ENCODE measurements around the gene C1QTNF8.

C1QTNF8 gene

GRCh38 chr16:1060416-1061340 lies 35.4 kb downstream of the C1QTNF8 start:
- TF ChIP-seq YY1 (IDR thresholded peaks at IDR 0.05; ENCODE audit: insufficient read depth, insufficient read length) (no peak), ZNF274 (IDR thresholded peaks at IDR 0.05; ENCODE audit: low read depth, low read length) (no peak), SUZ12 (IDR thresholded peaks at IDR 0.05; ENCODE audit: extremely low read depth, insufficient read depth, insufficient read length) (no peak)
- peaks cover 2% of the 10 kb centered on the region for H3K4me1 ChIP-seq (ENCODE audit: insufficient read depth, insufficient read length)
- H3K9ac ChIP-seq (ENCODE audit: insufficient read length, low read depth), result no peak overlapping the region
- no peak for DNase-seq (ENCODE audit: low read depth, low spot score)
- no peaks in the 10 kb centered on the region for H3K27me3 ChIP-seq (ENCODE audit: insufficient read depth, insufficient read length)
- H3K36me3 ChIP-seq (ENCODE audit: insufficient read depth, insufficient read length, low read length), result no peaks in the 10 kb centered on the region
- H3K9me3 ChIP-seq (ENCODE audit: insufficient read depth, low read length), result peaks cover 9% of the 10 kb centered on the region
- H3K4me3 ChIP-seq (ENCODE audit: insufficient read length, low read depth), result no peak overlapping the region

GRCh38 chr16:1059310-1059709 lies 36.7 kb downstream of the C1QTNF8 start:
- TF ChIP-seq ZNF274 (IDR thresholded peaks at IDR 0.05; ENCODE audit: low read depth, low read length) (no peak), SUZ12 (IDR thresholded peaks at IDR 0.05; ENCODE audit: extremely low read depth, insufficient read depth, insufficient read length) (no peak), YY1 (IDR thresholded peaks at IDR 0.05; ENCODE audit: insufficient read depth, insufficient read length) (no peak)
- Histone ChIP-seq H3K27me3 (ENCODE audit: insufficient read depth, insufficient read length) (no peaks in the 10 kb centered on the region), H3K9me3 (ENCODE audit: insufficient read depth, low read length) (peaks cover 9% of the 10 kb centered on the region), H3K36me3 (ENCODE audit: insufficient read depth, insufficient read length, low read length) (no peaks in the 10 kb centered on the region), H3K4me1 (ENCODE audit: insufficient read depth, insufficient read length) (peaks cover 4% of the 10 kb centered on the region), H3K4me3 (ENCODE audit: insufficient read length, low read depth) (no peak overlapping the region), H3K9ac (ENCODE audit: insufficient read length, low read depth) (no peak overlapping the region)
- DNase-seq (ENCODE audit: low read depth, low spot score), result no peak

- TF ChIP-seq SUZ12 (IDR thresholded peaks at IDR 0.05; ENCODE audit: extremely low read depth, insufficient read depth, insufficient read length) (no peak), ZNF274 (IDR thresholded peaks at IDR 0.05; ENCODE audit: low read depth, low read length) (no peak), YY1 (IDR thresholded peaks at IDR 0.05; ENCODE audit: insufficient read depth, insufficient read length) (no peak)
- no peaks in the 10 kb centered on the region for H3K36me3 ChIP-seq (ENCODE audit: insufficient read depth, insufficient read length, low read length)
- no peak overlapping the region for H3K9ac ChIP-seq (ENCODE audit: insufficient read length, low read depth)
- DNase-seq (ENCODE audit: low read depth, low spot score), result no peak
- H3K27me3 ChIP-seq (ENCODE audit: insufficient read depth, insufficient read length), result no peaks in the 10 kb centered on the region
- H3K4me1 ChIP-seq (ENCODE audit: insufficient read depth, insufficient read length), result peaks cover 4% of the 10 kb centered on the region
- peaks cover 9% of the 10 kb centered on the region for H3K9me3 ChIP-seq (ENCODE audit: insufficient read depth, low read length)
- H3K4me3 ChIP-seq (ENCODE audit: insufficient read length, low read depth), result no peak overlapping the region
These were observed 37.8 kb downstream of the C1QTNF8 start for GRCh38 chr16:1058216-1058615.

- H3K4me3 ChIP-seq (ENCODE audit: insufficient read length, low read depth), result no peak overlapping the region
- H3K27me3 ChIP-seq (ENCODE audit: insufficient read depth, insufficient read length), result no peaks in the 10 kb centered on the region
- H3K9ac ChIP-seq (ENCODE audit: insufficient read length, low read depth), result no peak overlapping the region
- peaks cover 4% of the 10 kb centered on the region for H3K4me1 ChIP-seq (ENCODE audit: insufficient read depth, insufficient read length)
- no peaks in the 10 kb centered on the region for H3K36me3 ChIP-seq (ENCODE audit: insufficient read depth, insufficient read length, low read length)
- TF ChIP-seq ZNF274 (IDR thresholded peaks at IDR 0.05; ENCODE audit: low read depth, low read length) (no peak), SUZ12 (IDR thresholded peaks at IDR 0.05; ENCODE audit: extremely low read depth, insufficient read depth, insufficient read length) (no peak), YY1 (IDR thresholded peaks at IDR 0.05; ENCODE audit: insufficient read depth, insufficient read length) (no peak)
- peaks cover 9% of the 10 kb centered on the region for H3K9me3 ChIP-seq (ENCODE audit: insufficient read depth, low read length)
- no peak for DNase-seq (ENCODE audit: low read depth, low spot score)
These were observed 38.7 kb downstream of the C1QTNF8 start for GRCh38 chr16:1057252-1057932.

- Histone ChIP-seq H3K9ac (ENCODE audit: insufficient read length, low read depth) (no peak overlapping the region), H3K4me3 (ENCODE audit: insufficient read length, low read depth) (no peak overlapping the region), H3K4me1 (ENCODE audit: insufficient read depth, insufficient read length) (peaks cover 4% of the 10 kb centered on the region), H3K36me3 (ENCODE audit: insufficient read depth, insufficient read length, low read length) (no peaks in the 10 kb centered on the region), H3K27me3 (ENCODE audit: insufficient read depth, insufficient read length) (no peaks in the 10 kb centered on the region), H3K9me3 (ENCODE audit: insufficient read depth, low read length) (peaks cover 9% of the 10 kb centered on the region)
- no peak for TF ChIP-seq SUZ12 (IDR thresholded peaks at IDR 0.05; ENCODE audit: extremely low read depth, insufficient read depth, insufficient read length)
- TF ChIP-seq YY1 (IDR thresholded peaks at IDR 0.05; ENCODE audit: insufficient read depth, insufficient read length), result no peak
- TF ChIP-seq ZNF274 (IDR thresholded peaks at IDR 0.05; ENCODE audit: low read depth, low read length), result no peak
- DNase-seq (ENCODE audit: low read depth, low spot score), result no peak
These were observed 39.8 kb downstream of the C1QTNF8 start for GRCh38 chr16:1056196-1056595.

GRCh38 chr16:1055557-1055924 lies 40.5 kb downstream of the C1QTNF8 start:
- H3K4me3 ChIP-seq (ENCODE audit: insufficient read length, low read depth), result no peak overlapping the region
- no peak for TF ChIP-seq SUZ12 (IDR thresholded peaks at IDR 0.05; ENCODE audit: extremely low read depth, insufficient read depth, insufficient read length)
- TF ChIP-seq ZNF274 (IDR thresholded peaks at IDR 0.05; ENCODE audit: low read depth, low read length), result no peak
- no peak for TF ChIP-seq YY1 (IDR thresholded peaks at IDR 0.05; ENCODE audit: insufficient read depth, insufficient read length)
- peaks cover 2% of the 10 kb centered on the region for H3K4me1 ChIP-seq (ENCODE audit: insufficient read depth, insufficient read length)

More at GRCh38 chr16:1055557-1055924, 40.5 kb downstream of the C1QTNF8 start:
- H3K27me3 ChIP-seq (ENCODE audit: insufficient read depth, insufficient read length), result no peaks in the 10 kb centered on the region
- H3K9ac ChIP-seq (ENCODE audit: insufficient read length, low read depth), result no peak overlapping the region
- no peak for DNase-seq (ENCODE audit: low read depth, low spot score)
- H3K9me3 ChIP-seq (ENCODE audit: insufficient read depth, low read length), result peaks cover 9% of the 10 kb centered on the region
- H3K36me3 ChIP-seq (ENCODE audit: insufficient read depth, insufficient read length, low read length), result no peaks in the 10 kb centered on the region

All from NT2/D1 (cell line).